Measurements from ENCODE around the gene GNA15. TPM values are rescaled to one million over a fixed set of nuclear protein-coding genes. Genes with fewer than 3 reads are reported as not detected.

The GNA15 gene
- total RNA-seq, 2 donors from 2014 or later = 3.0 to 105 TPM

Other genes starting within 250 kb of the GNA15 start
- gene ZNF57, start 235.1 kb upstream of the GNA15 start, total RNA-seq = 1 to 10 TPM; 3.9 to 5.2 TPM
- gene ZNF77, start 191.1 kb upstream of the GNA15 start, total RNA-seq = 10 to 100 TPM in 1 of 2 donors, 1 to 10 TPM in 1; 3.7 to 11.2 TPM
- 1 to 10 TPM; 3.3 to 8.2 TPM for gene TLE6, start 158.5 kb upstream of the GNA15 start, total RNA-seq
- 1 to 10 TPM; 4.5 to 5.0 TPM for gene TLE2, start 106.8 kb upstream of the GNA15 start, total RNA-seq
- 100 to 1,000 TPM; 335 to 405 TPM for gene TLE5, start 73.5 kb upstream of the GNA15 start, total RNA-seq
- gene GNA11, start 41.7 kb upstream of the GNA15 start, total RNA-seq = 10 to 100 TPM in 1 of 2 donors, 1 to 10 TPM in 1; 3.1 to 11.4 TPM
- gene S1PR4, start 42.7 kb downstream of the GNA15 start, total RNA-seq = 10 to 100 TPM; 18.6 to 62.1 TPM
- 10 to 100 TPM; 41.7 to 63.3 TPM for gene NCLN, start 49.9 kb downstream of the GNA15 start, total RNA-seq
- gene CELF5, start 88.6 kb downstream of the GNA15 start, total RNA-seq = under 1 TPM in 1 of 2 donors, not detected in 1; 0.66 TPM
- 10 to 100 TPM; 10.4 to 23.1 TPM for gene NFIC, start 230.6 kb downstream of the GNA15 start, total RNA-seq